ENCODE measurements around the gene IRF2.

Gene IRF2

GRCh38 chr4:184352891-184353290 is 121.5 kb downstream of the IRF2 start:
- TF ChIP-seq, protein P1, sequence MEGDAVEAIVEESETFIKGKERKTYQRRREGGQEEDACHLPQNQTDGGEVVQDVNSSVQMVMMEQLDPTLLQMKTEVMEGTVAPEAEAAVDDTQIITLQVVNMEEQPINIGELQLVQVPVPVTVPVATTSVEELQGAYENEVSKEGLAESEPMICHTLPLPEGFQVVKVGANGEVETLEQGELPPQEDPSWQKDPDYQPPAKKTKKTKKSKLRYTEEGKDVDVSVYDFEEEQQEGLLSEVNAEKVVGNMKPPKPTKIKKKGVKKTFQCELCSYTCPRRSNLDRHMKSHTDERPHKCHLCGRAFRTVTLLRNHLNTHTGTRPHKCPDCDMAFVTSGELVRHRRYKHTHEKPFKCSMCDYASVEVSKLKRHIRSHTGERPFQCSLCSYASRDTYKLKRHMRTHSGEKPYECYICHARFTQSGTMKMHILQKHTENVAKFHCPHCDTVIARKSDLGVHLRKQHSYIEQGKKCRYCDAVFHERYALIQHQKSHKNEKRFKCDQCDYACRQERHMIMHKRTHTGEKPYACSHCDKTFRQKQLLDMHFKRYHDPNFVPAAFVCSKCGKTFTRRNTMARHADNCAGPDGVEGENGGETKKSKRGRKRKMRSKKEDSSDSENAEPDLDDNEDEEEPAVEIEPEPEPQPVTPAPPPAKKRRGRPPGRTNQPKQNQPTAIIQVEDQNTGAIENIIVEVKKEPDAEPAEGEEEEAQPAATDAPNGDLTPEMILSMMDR (IDR thresholded peaks at IDR 0.05), result no peak
- Histone ChIP-seq H3K27me3 (no peaks in the 10 kb centered on the region), H3K9me3 (no peaks in the 10 kb centered on the region), H3K27ac (peak overlapping the region; percentile 65), H3K36me3 (no peaks in the 10 kb centered on the region), H3K4me1 (ENCODE audit: control insufficient read depth in 1 of 2, insufficient read depth in 1 of 2, low read depth in 1 of 2, low read length in 1 of 2) (peaks cover 90 to 99% of the 10 kb centered on the region in 2 experiments), H3K4me3 (ENCODE audit: low read depth in 1 of 2, low read length in 1 of 2) (no peak overlapping the region)

- no peaks in the 10 kb centered on the region for H3K36me3 ChIP-seq
- H3K27ac ChIP-seq, result peak overlapping the region; percentile 65
- no peaks in the 10 kb centered on the region for H3K27me3 ChIP-seq
- H3K4me3 ChIP-seq (ENCODE audit: low read depth in 1 of 2, low read length in 1 of 2), result no peak overlapping the region
- H3K4me1 ChIP-seq (ENCODE audit: control insufficient read depth in 1 of 2, insufficient read depth in 1 of 2, low read depth in 1 of 2, low read length in 1 of 2), result peaks cover 90 to 99% of the 10 kb centered on the region in 2 experiments
- TF ChIP-seq, protein P1 (IDR thresholded peaks at IDR 0.05), result no peak
- no peaks in the 10 kb centered on the region for H3K9me3 ChIP-seq
These were observed 122.5 kb downstream of the IRF2 start for GRCh38 chr4:184351560-184352451.

DNA sequence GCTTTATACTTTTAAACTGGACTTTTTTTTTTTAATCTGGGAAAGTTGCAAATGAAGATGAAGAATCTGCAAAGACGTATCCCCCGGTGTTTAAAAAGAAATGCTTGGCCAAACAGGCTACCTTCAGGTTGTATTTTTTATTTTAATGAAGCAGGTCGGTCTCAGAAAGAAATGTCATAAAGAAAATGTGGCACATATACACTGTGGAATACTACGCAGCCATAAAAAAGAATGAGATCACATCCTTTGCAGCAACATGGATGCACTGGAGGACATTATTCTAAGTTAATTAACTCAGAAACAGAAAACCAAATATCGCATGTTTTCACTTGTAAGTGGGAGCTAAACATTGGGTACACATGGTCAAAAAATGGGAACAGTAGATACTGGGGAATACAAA is 123.4 kb downstream of the IRF2 start:
- H3K9me3 ChIP-seq, result no peaks in the 10 kb centered on the region
- no peak overlapping the region for H3K4me3 ChIP-seq (ENCODE audit: low read depth in 1 of 2, low read length in 1 of 2)
- H3K27ac ChIP-seq, result peak overlapping the region; percentile 98
- TF ChIP-seq, protein P1 (IDR thresholded peaks at IDR 0.05), result no peak
- H3K36me3 ChIP-seq, result no peaks in the 10 kb centered on the region
- no peaks in the 10 kb centered on the region for H3K27me3 ChIP-seq
- H3K4me1 ChIP-seq (ENCODE audit: control insufficient read depth in 1 of 2, insufficient read depth in 1 of 2, low read depth in 1 of 2, low read length in 1 of 2), result peaks cover 90 to 99% of the 10 kb centered on the region in 2 experiments

- Histone ChIP-seq H3K36me3 (no peaks in the 10 kb centered on the region), H3K4me1 (ENCODE audit: control insufficient read depth in 1 of 2, insufficient read depth in 1 of 2, low read depth in 1 of 2, low read length in 1 of 2) (peaks cover 90 to 99% of the 10 kb centered on the region in 2 experiments), H3K4me3 (ENCODE audit: low read depth in 1 of 2, low read length in 1 of 2) (peak overlapping the region; percentile 45 to 59), H3K27me3 (no peaks in the 10 kb centered on the region), H3K27ac (peak overlapping the region; percentile 98), H3K9me3 (no peaks in the 10 kb centered on the region)
- TF ChIP-seq, protein P1 (IDR thresholded peaks at IDR 0.05), result no peak
These were observed 124.0 kb downstream of the IRF2 start for GRCh38 chr4:184350213-184350817.

GRCh38 chr4:184349283-184350039 is 124.9 kb downstream of the IRF2 start:
- Histone ChIP-seq H3K36me3 (no peaks in the 10 kb centered on the region), H3K27ac (peak overlapping the region; percentile 98), H3K4me1 (ENCODE audit: control insufficient read depth in 1 of 2, insufficient read depth in 1 of 2, low read depth in 1 of 2, low read length in 1 of 2) (peaks cover 90 to 99% of the 10 kb centered on the region in 2 experiments), H3K4me3 (ENCODE audit: low read depth in 1 of 2, low read length in 1 of 2) (peak overlapping the region; percentile 45 to 59), H3K27me3 (no peaks in the 10 kb centered on the region), H3K9me3 (no peaks in the 10 kb centered on the region)
- TF ChIP-seq, protein P1 (IDR thresholded peaks at IDR 0.05), result no peak

Measured in neutrophil (primary cell).